Measurements from ENCODE around the gene ATAD5.

DNA sequence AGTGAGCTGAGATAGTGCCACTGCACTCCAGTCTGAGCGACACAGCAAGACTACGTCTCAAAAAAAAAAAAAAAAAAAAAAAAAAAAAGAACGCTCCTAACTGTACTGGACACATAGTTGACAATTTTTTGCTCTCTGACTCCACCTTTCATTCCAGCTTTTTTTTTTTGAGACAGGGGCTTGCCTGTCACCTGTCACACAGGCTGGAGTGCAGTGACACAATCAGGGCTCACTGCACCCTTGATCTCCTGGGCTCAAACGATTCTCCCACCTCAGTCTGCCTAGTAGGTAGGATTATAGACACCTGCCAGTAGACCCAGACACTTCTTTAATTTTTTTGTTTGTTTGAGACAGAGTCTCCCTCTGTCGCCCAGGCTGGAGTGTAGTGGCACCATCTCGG, 4.7 kb upstream of the ATAD5 start:
- TF ChIP-seq RAD21 (CRISPR knock-in tag; IDR thresholded peaks at IDR 0.05) (no peak), ZNF335 (CRISPR knock-in tag; IDR thresholded peaks at IDR 0.05) (no peak), ZSCAN12 (CRISPR knock-in tag; IDR thresholded peaks at IDR 0.05) (no peak), MAZ (IDR thresholded peaks at IDR 0.05; ENCODE audit: borderline replicate concordance, low read depth, low read length) (no peak), MAZ (CRISPR knock-in tag; IDR thresholded peaks at IDR 0.05; ENCODE audit: low read depth) (no peak), SAFB2 (CRISPR knock-in tag; IDR thresholded peaks at IDR 0.05; ENCODE audit: borderline replicate concordance, low read depth) (no peak), JUND (CRISPR knock-in tag; IDR thresholded peaks at IDR 0.05) (no peak)

Measured in HepG2 (cell line).